Right cardiac atrium (tissue), 5 donors: ENCODE data around the gene POLR3K. TPM values are rescaled to one million over a fixed set of nuclear protein-coding genes. Genes with fewer than 3 reads are reported as not detected.
"Not testable (repeated sequence)": the region's sequence is repeated elsewhere in the genome, so short reads cannot be mapped to it uniquely, and the experiment has no call there.

Experiments used
- ATAC-seq, 2 donors: fragments of 200-7000 bp; cut with Tn5 transposase; one replicate each; pipeline versions ENCODE4 v1.8.0 to v1.9.1; 2020; ENCODE audit warnings: moderate library complexity in 2 of 2, mild to moderate bottlenecking in 1 of 2
- DNase-seq, 3 donors: peaks; one replicate each; pipeline ENCODE4 v3.0.0-alpha.2; 2020
- H3K27ac ChIP-seq: one replicate; pipeline ENCODE4 v1.5.1; 2013; ENCODE audit warnings: mild to moderate bottlenecking, low read length, control low read depth, moderate library complexity
- H3K27me3 ChIP-seq: one replicate; pipeline ENCODE4 v1.6.1; 2013; ENCODE audit not compliant: control insufficient read depth, insufficient read depth
- H3K4me1 ChIP-seq: one replicate; pipeline ENCODE4 v1.6.1; 2013; ENCODE audit warnings: low read length; ENCODE audit not compliant: control insufficient read depth, insufficient read depth
- H3K4me3 ChIP-seq: one replicate; pipeline ENCODE4 v1.5.1; 2013; ENCODE audit warnings: low read length, control low read depth
- H3K9me3 ChIP-seq: one replicate; pipeline ENCODE4 v1.6.1; 2013; ENCODE audit warnings: low read length; ENCODE audit not compliant: control insufficient read depth
- WGBS: extraction: QIAGEN DNeasy Blood & Tissue Kit; methylation state at CpG from one replicate; pipeline ENCODE4 v1.1.7; 2013; 5-methylcytosine and 5-hydroxymethylcytosine counted together
- intact Hi-C, 4 donors: fragments of 100-400 bp; cut with DNase I; formaldehyde crosslinking; loops; one replicate each; pipeline versions ENCODE4 v1.11.0 to v1.14.0; 2022 to 2023
- polyA plus RNA-seq: library from polyadenylated mRNA; stranded (reverse); fragments of 200-250 nt; gene quantifications from one replicate; pipeline ENCODE4 v1.2.3, GENCODE V29; 2013
- total RNA-seq, 4 donors: library from RNA; stranded (reverse); fragmentation: NEBNext Ultra II Directional; extraction: Animal tissue kit (Norgen Biotek cat#: 25700); gene quantifications; one replicate each; pipeline ENCODE4 v1.2.1, GENCODE V29; 2021
- donor health status: healthy with polysubstance abuse.
- donor health status: DM: no; HTN: yes; CAD: no.
- donor health status: DM: no; HTN: no; CAD: no.
- donor health status: DM: no; HTN: yes; CAD: no; lungs with severe emphysema.
- donor health status: DM: yes; HTN: yes; CAD: no.

Gene POLR3K
- total and polyA plus RNA-seq, 5 donors = 9.8 to 13.4 (median 11.2) TPM

DNA sequence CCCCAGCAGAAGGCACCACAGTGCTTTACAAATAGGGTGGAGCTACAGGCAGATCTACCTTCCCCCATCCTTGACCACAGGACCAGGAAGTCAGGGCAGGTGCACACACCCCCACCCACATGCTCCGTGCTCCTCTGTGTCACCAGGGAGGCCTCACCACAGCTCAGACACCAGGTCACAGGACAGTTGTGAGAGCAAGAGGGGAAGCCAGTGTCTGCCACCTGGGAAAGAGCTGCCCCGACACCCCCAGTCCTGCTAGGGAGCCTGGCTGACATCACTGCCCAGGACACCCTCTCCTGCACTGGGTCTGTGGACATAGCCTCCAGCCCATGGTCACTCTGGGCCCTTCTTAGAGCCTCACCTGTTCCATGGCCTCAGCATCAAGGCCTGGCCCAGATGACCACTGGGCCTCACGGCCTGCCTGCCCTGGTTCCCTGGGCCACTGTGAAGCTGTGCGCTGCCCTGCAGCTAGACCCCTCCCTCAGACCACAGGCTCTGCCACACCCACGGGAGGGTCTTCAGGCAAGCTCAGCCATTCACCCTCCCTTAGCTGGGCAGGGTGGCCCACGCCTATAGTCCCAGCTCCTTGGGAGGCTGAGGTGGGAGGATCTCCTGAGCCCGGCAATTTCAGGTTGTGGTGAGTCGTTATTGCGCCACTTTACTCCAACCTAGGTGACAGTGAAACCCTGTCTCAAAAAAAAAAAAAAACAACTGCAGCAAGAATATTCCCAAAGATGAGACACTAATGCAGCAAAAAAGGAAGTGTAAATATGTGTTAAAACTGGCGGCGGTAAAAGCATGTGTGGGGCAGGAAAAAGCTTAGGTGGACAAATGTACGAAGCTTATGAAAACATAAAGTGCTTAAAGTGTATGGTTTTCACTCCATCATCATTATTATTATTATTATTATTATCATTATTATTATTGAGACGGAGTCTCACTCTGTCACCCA lies 14.2 kb downstream of the POLR3K start:
- intact Hi-C loops = no loop called here
- Histone ChIP-seq H3K4me1 (no peaks in the 10 kb centered on the region), H3K27ac (no peak overlapping the region), H3K9me3 (no peaks in the 10 kb centered on the region), H3K27me3 (no peaks in the 10 kb centered on the region), H3K4me3 (no peak overlapping the region)
- no peak for ATAC-seq
- peak in 1 of 3 donors; percentile 40 for DNase-seq
- WGBS = 89% methylated on average over 13 of the region's 13 CpGs

DNA sequence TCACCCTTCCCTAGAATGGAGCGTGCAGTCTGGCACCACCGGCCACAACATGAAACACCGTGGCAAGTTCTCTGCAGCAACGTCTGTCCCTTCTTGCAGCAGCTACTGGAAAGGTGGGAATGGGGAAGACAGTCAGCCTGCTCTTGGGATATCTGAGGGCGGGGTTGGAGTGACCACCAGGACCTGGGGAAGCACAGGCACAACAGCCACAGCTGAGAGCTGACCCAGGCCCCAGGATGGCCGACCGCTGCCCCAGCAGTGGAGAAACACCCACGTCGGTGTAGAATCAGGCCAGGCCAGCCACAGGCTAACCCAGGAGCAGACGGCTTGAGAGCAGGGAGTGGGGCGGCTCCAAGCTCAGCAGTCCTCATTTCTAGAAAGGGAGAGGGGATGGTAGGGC lies 15.2 kb downstream of the POLR3K start:
- 95% methylated on average over 11 of the region's 11 CpGs for WGBS
- H3K9me3 ChIP-seq, intact Hi-C loops, ATAC-seq, H3K4me1 ChIP-seq, H3K27me3 ChIP-seq, H3K4me3 ChIP-seq, DNase-seq, H3K27ac ChIP-seq: not testable (repeated sequence)

DNA sequence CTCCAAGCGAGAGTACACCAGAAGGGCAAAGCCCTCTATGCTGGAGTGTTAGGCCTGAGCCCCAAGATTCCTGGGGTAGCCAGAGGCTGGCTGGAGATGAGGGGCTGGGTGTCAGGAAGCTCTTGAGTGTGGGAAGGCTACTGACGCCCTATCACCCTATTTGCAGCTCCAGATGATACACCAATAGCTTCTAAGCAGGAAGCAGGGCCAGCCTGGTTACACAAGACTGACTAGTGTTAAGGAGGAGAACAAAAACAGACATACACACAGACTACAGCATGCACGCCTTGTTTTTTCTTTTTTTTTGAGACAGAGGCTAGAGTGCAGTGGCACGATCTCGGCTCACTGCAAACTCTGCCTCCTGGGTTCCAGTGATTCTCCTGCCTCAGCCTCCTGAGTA lies 15.9 kb downstream of the POLR3K start:
- ATAC-seq = no peak

DNA sequence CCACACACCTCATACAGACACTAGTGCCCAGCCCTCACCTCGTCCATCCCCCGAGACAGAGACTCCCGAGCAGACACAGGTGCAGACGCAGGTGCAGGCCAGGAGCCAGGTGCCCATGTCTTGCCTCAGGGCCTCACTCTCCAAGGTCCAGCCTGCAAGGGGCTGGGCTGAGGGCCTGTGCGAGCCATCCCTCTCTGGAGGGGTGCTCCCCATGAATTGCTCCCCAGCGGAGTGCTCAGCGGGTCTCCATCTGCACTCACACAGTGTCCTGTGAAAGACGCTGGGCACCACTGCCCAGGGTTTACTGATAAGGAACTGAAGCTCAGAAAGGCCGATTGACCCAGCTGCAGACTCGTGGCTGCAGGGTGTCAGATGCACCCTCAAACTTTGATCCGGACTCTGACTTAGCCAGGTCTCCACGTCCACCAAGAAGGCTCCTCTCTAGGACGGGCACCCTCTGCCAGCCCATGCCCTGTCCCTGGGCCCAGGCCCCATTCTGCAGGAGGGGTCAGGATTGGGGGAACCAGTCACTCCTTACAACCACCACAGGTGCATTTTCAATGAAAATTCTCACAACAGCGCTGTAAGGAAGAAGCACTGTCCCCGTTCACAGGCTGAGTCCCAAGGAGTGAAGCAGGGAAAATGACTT lies 16.9 kb downstream of the POLR3K start:
- no peaks in the 10 kb centered on the region for H3K27me3 ChIP-seq
- DNase-seq (no peak), ATAC-seq (no peak)
- H3K4me3 ChIP-seq = no peak overlapping the region
- H3K4me1 ChIP-seq = no peaks in the 10 kb centered on the region
- intact Hi-C loops = no loop called here
- H3K27ac ChIP-seq = no peak overlapping the region
- H3K9me3 ChIP-seq = no peaks in the 10 kb centered on the region
- 92% methylated on average over 15 of the region's 15 CpGs for WGBS

More for the DNA sequence above, 15.9 kb downstream of the POLR3K start:
- Histone ChIP-seq H3K4me3 (no peak overlapping the region), H3K9me3 (no peaks in the 10 kb centered on the region), H3K27me3 (no peaks in the 10 kb centered on the region), H3K4me1 (no peaks in the 10 kb centered on the region), H3K27ac (no peak overlapping the region)
- intact Hi-C loops = no loop called here
- 91% methylated on average over 5 of the region's 5 CpGs for WGBS
- DNase-seq = no peak

DNA sequence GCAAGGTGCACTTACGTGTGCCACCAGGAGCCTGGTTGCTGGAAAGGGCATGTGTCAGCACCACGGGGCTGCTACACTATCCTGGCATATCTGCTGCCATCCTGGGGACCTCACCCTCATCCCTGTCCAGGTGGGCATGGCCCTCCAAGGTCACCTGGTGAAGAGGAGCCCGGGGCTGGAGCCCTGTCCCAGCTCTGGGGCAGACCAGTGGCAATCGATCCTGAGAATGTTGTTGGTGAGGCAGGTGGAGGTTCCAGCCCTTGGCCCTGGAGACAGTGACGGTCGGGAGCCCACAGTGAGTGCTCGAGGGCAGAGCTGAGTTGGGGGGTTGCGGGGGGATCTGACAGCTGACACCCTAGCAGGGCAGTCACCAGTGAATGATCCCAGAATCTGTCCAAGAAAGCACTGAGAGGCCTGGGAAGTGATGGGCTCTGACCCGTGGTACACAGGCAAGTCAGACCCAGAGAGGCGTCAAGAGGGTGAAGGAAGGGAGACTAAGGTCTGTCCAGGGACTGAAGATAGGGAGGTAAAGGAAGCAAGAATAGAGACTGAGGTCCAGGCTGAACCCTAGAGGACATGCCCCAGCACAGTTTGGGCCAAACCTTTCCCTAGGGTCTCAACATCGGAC lies 17.6 kb downstream of the POLR3K start:
- ATAC-seq = no peak
- no peak overlapping the region for H3K4me3 ChIP-seq
- 89% methylated on average over 11 of the region's 11 CpGs for WGBS
- no peaks in the 10 kb centered on the region for H3K9me3 ChIP-seq
- H3K4me1 ChIP-seq = no peaks in the 10 kb centered on the region
- no peak for DNase-seq
- intact Hi-C loops = no loop called here
- H3K27ac ChIP-seq = no peak overlapping the region
- no peaks in the 10 kb centered on the region for H3K27me3 ChIP-seq

DNA sequence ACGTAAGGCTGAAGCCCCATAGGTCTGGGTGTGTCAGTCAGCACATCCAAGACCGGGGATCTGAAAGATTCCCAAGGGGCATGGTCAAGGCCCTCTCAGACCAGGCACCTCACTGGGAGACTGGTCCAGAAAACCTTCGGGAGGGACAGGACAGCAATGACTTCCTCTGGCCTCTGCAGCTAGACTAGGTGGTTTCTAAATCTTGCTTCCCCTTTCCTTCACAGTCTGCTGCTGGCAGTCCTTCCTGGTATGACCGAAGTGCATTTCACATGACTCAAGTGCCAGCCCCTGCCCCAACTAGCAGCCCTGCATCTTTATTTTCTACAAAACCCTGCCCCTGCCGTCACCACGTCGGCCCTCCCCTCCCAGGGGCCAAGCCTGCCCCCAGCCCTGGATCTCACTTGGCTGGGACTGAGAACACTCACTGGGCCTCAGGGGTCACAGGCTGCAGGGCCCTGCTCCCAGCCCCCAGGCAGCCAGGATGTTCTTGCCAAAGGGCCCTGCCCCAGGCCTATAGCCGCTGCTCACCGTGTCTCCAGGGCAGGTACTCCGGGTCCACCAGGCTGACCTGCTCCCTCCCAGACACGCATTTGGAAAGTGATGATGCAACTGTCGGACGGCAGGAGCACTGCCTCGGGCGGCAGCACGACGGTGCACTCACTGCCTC lies 18.3 kb downstream of the POLR3K start:
- Histone ChIP-seq H3K4me3 (no peak overlapping the region), H3K27me3 (no peaks in the 10 kb centered on the region), H3K4me1 (no peaks in the 10 kb centered on the region), H3K27ac (no peak overlapping the region), H3K9me3 (no peaks in the 10 kb centered on the region)
- intact Hi-C loops = no loop called here
- WGBS = 77% methylated on average over 17 of the region's 17 CpGs
- DNase-seq (no peak), ATAC-seq (peak in 1 of 2 donors; percentile 36)

DNA sequence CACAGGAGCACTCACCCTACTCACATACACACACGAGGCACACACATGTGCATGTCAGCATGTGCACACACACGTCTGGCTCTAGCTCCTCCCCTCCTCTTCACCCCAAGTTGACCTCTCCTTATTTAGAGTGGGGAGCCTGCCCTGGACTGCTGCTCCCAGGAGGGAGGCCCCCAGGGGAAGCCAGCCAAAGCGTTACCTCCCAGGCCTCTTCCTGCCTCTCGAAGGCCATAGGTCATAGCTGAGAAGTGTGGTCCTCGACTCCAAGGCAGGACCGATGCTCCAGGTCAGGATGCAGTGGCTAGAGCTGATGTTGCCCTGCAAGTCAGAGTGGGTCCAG lies 18.8 kb downstream of the POLR3K start:
- ATAC-seq = peak in 1 of 2 donors; percentile 25

DNA sequence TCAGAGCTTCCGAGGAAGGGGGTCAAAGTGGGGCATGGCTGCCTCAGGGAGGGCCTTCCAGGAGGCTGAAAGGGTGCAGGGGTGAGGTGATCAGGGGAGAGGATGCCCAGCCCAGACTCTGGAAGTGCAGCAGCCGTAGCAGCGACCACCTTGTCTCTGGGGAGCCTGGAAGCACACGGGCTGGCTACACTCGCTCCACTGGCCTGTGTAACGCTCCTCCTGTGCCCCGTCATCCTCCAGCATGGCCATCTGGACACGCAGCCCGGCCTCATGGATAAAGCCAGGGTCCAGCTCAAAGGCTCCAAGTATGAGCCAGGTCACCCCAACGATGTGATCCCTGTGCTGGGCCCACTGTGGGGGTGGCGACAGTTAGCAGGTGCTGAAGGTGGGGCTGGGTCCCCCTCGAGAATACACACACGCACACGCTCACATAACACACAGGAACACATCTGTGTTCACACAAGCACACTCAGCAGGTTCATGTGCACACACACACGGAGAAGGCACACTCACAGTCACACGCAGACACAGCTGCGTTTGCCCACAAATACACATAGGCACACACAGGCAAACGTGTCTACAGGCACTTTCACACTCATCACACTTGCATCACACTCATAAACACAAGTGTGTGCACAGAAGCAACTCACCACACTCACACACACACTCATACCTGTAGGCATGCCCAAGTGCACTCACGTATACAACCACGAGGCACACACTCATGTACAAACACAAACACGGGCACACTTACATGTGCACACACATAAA lies 19.3 kb downstream of the POLR3K start:
- DNase-seq (no peak), ATAC-seq (no peak)
- Histone ChIP-seq H3K27ac (no peak overlapping the region), H3K4me3 (no peak overlapping the region), H3K4me1 (no peaks in the 10 kb centered on the region), H3K27me3 (no peaks in the 10 kb centered on the region), H3K9me3 (no peaks in the 10 kb centered on the region)
- 86% methylated on average over 21 of the region's 21 CpGs for WGBS
- intact Hi-C loops = no loop called here

More for the DNA sequence above, 18.8 kb downstream of the POLR3K start:
- Histone ChIP-seq H3K27ac (no peak overlapping the region), H3K9me3 (no peaks in the 10 kb centered on the region), H3K27me3 (no peaks in the 10 kb centered on the region), H3K4me3 (no peak overlapping the region), H3K4me1 (no peaks in the 10 kb centered on the region)
- intact Hi-C loops = no loop called here
- no peak for DNase-seq
- WGBS = 37% methylated on average over 6 of the region's 6 CpGs

DNA sequence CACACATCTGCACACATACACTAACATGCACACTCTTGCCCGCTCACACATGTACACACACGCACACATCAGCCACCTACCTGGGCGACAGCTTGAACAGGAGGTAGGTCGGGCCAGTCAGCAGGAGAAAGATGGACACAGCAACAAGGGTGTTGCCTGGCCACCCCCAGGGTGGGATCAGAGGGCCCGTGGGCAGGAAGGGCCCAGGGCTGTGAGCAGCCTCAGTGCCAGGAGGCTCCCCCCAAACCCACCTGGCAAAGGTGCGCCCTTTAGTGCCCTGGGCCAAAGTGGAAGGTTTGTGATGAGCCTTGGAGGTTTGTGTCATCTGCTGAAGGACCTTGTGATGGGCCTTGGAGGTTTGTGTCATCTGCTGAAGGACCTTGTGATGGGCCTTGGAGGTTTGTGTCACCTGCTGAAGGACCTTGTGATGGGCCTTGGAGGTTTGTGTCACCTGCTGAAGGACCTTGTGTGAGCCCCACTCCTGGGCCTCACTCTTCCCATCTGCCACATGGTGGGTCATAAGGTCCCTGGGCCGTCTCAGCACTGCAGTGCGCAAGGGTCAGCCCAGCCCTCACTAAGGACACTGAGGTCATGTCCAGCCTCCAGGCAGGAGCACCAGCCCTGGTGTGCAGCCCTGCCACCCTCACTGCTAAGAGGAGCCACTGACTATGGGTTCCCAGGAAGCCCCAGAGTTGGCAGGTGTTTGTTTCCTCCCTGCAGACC lies 20.1 kb downstream of the POLR3K start:
- H3K9me3 ChIP-seq, H3K27ac ChIP-seq, H3K27me3 ChIP-seq, H3K4me3 ChIP-seq, intact Hi-C loops, DNase-seq, ATAC-seq, H3K4me1 ChIP-seq: not testable (repeated sequence)
- WGBS = 83% methylated on average over 4 of the region's 8 CpGs

DNA sequence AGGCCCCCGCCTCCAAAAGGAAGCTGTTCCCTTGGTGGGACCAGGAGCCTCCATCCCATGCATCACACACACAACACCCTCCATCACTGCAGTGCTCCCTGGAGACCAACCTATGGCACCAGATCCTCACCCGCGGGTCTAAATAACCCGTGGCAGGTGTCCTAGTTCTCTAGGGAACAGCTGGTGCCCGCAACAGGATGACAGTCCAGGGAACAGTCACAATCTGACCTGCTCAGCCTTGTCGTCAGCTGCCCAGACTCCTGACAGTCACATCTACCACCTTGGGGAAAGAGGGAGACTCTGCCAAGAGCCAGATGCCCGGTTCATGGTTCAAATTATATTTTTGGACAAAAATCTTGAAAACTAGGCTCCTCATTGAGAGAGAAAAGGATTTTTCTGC lies 22.8 kb downstream of the POLR3K start:
- ATAC-seq, DNase-seq, H3K27ac ChIP-seq, H3K27me3 ChIP-seq, H3K4me1 ChIP-seq, H3K9me3 ChIP-seq, intact Hi-C loops, H3K4me3 ChIP-seq: not testable (repeated sequence)
- WGBS = 74% methylated on average over 5 of the region's 7 CpGs
